GM23338 (cell line): ENCODE measurements around the gene ANXA3. TPM values are rescaled to one million over a fixed set of nuclear protein-coding genes. Genes with fewer than 3 reads are reported as not detected.

ENCODE experiments used
- ATAC-seq: fragments of 200-7000 bp; cut with Tn5 transposase; 3 replicates; pipeline ENCODE4 v1.9.1; 2020
- DNase-seq: peaks from one replicate; pipeline ENCODE4 v3.0.0-alpha.2; 2015; ENCODE audit warnings: low spot score
- H2AFZ ChIP-seq: fragments of 200-600 bp; sonication (generic); 2 replicates; pipeline ENCODE4 v1.8.0; 2016; ENCODE audit warnings: antibody characterized with exemption, mild to moderate bottlenecking, moderate library complexity
- H3F3A ChIP-seq: fragments of 200-600 bp; sonication (generic); replicated peaks from 2 replicates; pipeline ENCODE4 v1.8.0; 2017; ENCODE audit warnings: antibody characterized with exemption, mixed run types, low read depth
- H3K27ac ChIP-seq: fragments of 200-600 bp; sonication (generic); 2 replicates; pipeline ENCODE4 v1.6.1; 2016; ENCODE audit warnings: low read depth
- H3K27me3 ChIP-seq: fragments of 200-600 bp; sonication (generic); 2 replicates; pipeline ENCODE4 v1.8.0; 2016; ENCODE audit warnings: mild to moderate bottlenecking, mixed run types, moderate library complexity; ENCODE audit not compliant: insufficient read depth
- H3K36me3 ChIP-seq: fragments of 200-600 bp; sonication (generic); 2 replicates; pipeline ENCODE4 v1.8.0; 2016; ENCODE audit warnings: mild to moderate bottlenecking; ENCODE audit not compliant: insufficient read depth
- H3K4me1 ChIP-seq: fragments of 200-600 bp; sonication (generic); 2 replicates; pipeline ENCODE4 v1.8.0; 2016; ENCODE audit warnings: mild to moderate bottlenecking, moderate library complexity; ENCODE audit not compliant: insufficient read depth
- H3K4me2 ChIP-seq: fragments of 200-600 bp; sonication (generic); 2 replicates; pipeline ENCODE4 v1.7.1; 2017; ENCODE audit warnings: mixed run types
- H3K4me3 ChIP-seq: fragments of 200-600 bp; sonication (generic); 2 replicates; pipeline ENCODE4 v1.6.1; 2016; ENCODE audit warnings: mixed run types
- H3K79me2 ChIP-seq: fragments of 200-600 bp; sonication (generic); replicated peaks from 2 replicates; pipeline ENCODE4 v1.8.0; 2017; ENCODE audit warnings: mild to moderate bottlenecking; ENCODE audit not compliant: insufficient read depth
- H3K9me2 ChIP-seq: fragments of 200-600 bp; sonication (generic); 2 replicates; pipeline ENCODE4 v1.8.0; 2017; ENCODE audit not compliant: insufficient read depth
- H4K20me1 ChIP-seq: fragments of 200-600 bp; sonication (generic); replicated peaks from 2 replicates; pipeline ENCODE4 v1.8.0; 2017; ENCODE audit warnings: mild to moderate bottlenecking; ENCODE audit not compliant: insufficient read depth
- H3K27ac Mint-ChIP-seq: 2 replicates; pipeline ENCODE4 v1.8.0; 2020; ENCODE audit warnings: inconsistent platforms, mild to moderate bottlenecking, moderate library complexity, mixed read lengths
- H3K27me3 Mint-ChIP-seq: 3 replicates; pipeline ENCODE4 v1.8.0; 2022; ENCODE audit warnings: low read depth, mild to moderate bottlenecking, moderate library complexity, mixed read lengths, inconsistent platforms; ENCODE audit not compliant: insufficient read depth, poor library complexity
- H3K36me3 Mint-ChIP-seq: 3 replicates; pipeline ENCODE4 v1.8.0; 2021; ENCODE audit warnings: low read depth, mild to moderate bottlenecking, inconsistent platforms, moderate library complexity, mixed read lengths
- H3K4me1 Mint-ChIP-seq: 3 replicates; pipeline ENCODE4 v1.8.0; 2020; ENCODE audit warnings: mild to moderate bottlenecking, inconsistent platforms, mixed read lengths
- H3K4me3 Mint-ChIP-seq: 3 replicates; pipeline ENCODE4 v1.8.0; 2021; ENCODE audit warnings: moderate library complexity, mild to moderate bottlenecking, inconsistent platforms, mixed read lengths
- H3K9me3 Mint-ChIP-seq: 3 replicates; pipeline ENCODE4 v1.8.0; 2020; ENCODE audit warnings: moderate library complexity, mild to moderate bottlenecking, inconsistent platforms, mixed read lengths
- CREB1 ChIP-seq: fragments of 250-450 bp; sonication (Bioruptor Pico); IDR thresholded peaks from 2 replicates; pipeline ENCODE4 v1.5.0; 2020; ENCODE audit warnings: low read depth, mild to moderate bottlenecking, moderate library complexity
- EZH2 ChIP-seq: fragments of 200-600 bp; sonication (generic); IDR thresholded peaks from one replicate; pipeline ENCODE4 v1.8.0; 2017; ENCODE audit warnings: antibody characterized with exemption, mild to moderate bottlenecking, low read depth; ENCODE audit not compliant: unreplicated experiment
- EZH2phosphoT487 ChIP-seq: fragments of 200-600 bp; sonication (generic); IDR thresholded peaks from one replicate; pipeline ENCODE4 v1.8.1; 2018; ENCODE audit warnings: antibody characterized with exemption; ENCODE audit not compliant: unreplicated experiment
- JUNB ChIP-seq: IDR thresholded peaks from one replicate; pipeline ENCODE4 v1.6.1; 2016; ENCODE audit warnings: antibody characterized with exemption; ENCODE audit not compliant: unreplicated experiment
- NANOG ChIP-seq: IDR thresholded peaks from 2 replicates; pipeline ENCODE4 v1.6.1; 2016; ENCODE audit warnings: antibody characterized with exemption, borderline replicate concordance
- POLR2AphosphoS5 ChIP-seq: IDR thresholded peaks from 2 replicates; pipeline ENCODE4 v1.6.1; 2016; ENCODE audit warnings: antibody characterized with exemption, low read depth
- REST ChIP-seq: IDR thresholded peaks from one replicate; pipeline ENCODE4 v1.6.1; 2018; ENCODE audit warnings: antibody characterized with exemption; ENCODE audit not compliant: unreplicated experiment
- STAT1 ChIP-seq: IDR thresholded peaks from one replicate; pipeline ENCODE4 v1.6.1; 2016; ENCODE audit warnings: antibody characterized with exemption; ENCODE audit not compliant: unreplicated experiment
- ZNF114 ChIP-seq: fragments of 250-450 bp; sonication (Bioruptor Pico); IDR thresholded peaks from 2 replicates; pipeline ENCODE4 v1.5.0; 2020; ENCODE audit warnings: mild to moderate bottlenecking, moderate library complexity
- ZNF331 ChIP-seq: fragments of 250-450 bp; sonication (Bioruptor Pico); IDR thresholded peaks from 2 replicates; pipeline ENCODE4 v1.5.0; 2020; ENCODE audit warnings: low read depth, mild to moderate bottlenecking, moderate library complexity
- polyA plus RNA-seq: library from polyadenylated mRNA; unstranded; fragments of >200 nt; fragmentation: Nextera tagmentation; extraction: Ambion mirVana; gene quantifications from 2 replicates; pipeline ENCODE4 v1.2.1, GENCODE V29; 2016
- total RNA-seq: library from RNA; depleted of rRNA; stranded (reverse); fragments of >200 nt; shearing (Covaris generic); gene quantifications from 2 replicates; pipeline ENCODE4 v1.2.3, GENCODE V29; 2014
- TF ChIP-seq, protein P1 (sequence below): fragments of 250-450 bp; sonication (Bioruptor Pico); IDR thresholded peaks from 2 replicates; pipeline ENCODE4 v1.5.0; 2020; ENCODE audit warnings: mild to moderate bottlenecking, moderate library complexity
- TF ChIP-seq, protein P2 (sequence below), 2 experiments: fragments of 200-600 bp in 1 of 2; sonication (generic) in 1 of 2; conservative IDR thresholded peaks; 2 replicates each; pipeline versions ENCODE4 v1.5.1 to v1.6.1; 2016 to 2017; ENCODE audit warnings: antibody characterized with exemption in 2 of 2, low read depth in 2 of 2, mild to moderate bottlenecking in 2 of 2, moderate library complexity in 1 of 2
- TF ChIP-seq, protein P3 (sequence below): IDR thresholded peaks from 2 replicates; pipeline ENCODE4 v1.6.1; 2016; ENCODE audit warnings: antibody characterized with exemption

The ANXA3 gene
- total and polyA plus RNA-seq, 2 experiments from 2014 or later = 20.3 to 31.5 TPM

DNA sequence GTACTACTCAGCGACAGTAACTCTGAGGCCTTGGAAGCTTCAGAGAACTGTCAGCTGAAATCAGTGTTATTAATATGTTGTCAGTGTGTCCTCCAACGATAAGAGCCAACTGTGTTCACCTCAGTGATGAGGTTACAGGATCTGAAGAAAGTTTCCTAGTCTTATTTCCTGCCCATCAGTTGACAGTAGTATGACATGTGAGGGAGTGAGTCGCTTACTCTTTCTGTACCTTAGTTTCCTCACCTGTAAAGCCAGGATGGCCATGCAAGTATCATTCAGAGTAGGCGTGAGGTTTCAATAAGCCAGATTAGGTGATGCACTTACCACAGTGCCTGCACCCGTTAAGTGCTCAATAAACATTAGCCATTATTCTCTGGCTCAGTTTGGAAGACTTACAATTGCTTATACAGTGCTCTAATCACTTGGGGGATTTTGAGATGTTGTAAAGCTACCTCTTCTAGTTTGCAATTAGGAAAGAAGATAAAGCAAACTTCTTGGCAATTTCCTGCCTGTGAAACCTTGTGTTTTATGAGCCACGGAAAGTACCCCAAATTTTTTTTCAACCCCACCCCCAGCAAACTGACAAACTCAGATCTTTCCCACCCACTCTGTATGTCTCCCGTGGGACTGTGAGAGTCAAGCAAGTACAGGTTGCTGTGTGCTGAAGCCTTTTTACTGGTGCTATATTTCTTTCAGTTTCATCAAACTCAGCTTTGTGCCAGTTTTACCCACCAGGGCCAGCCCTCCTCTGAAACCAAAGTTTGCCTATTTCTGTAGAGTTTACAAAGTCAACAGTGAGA lies 62.2 kb downstream of the ANXA3 start:
- no peak overlapping the region for H3K4me3 Mint-ChIP-seq

More for the DNA sequence above, 62.2 kb downstream of the ANXA3 start:
- no peaks in the 10 kb centered on the region for H3K27me3 ChIP-seq
- no peak overlapping the region for H3K4me3 ChIP-seq
- Mint-ChIP-seq H3K27me3 (peaks cover 2% of the 10 kb centered on the region), H3K4me1 (no peaks in the 10 kb centered on the region), H3K9me3 (no peaks in the 10 kb centered on the region), H3K27ac (no peak overlapping the region), H3K36me3 (no peaks in the 10 kb centered on the region)
- TF ChIP-seq REST = no peak
- no peak for TF ChIP-seq ZNF114 (CRISPR knock-in tag)
- TF ChIP-seq, protein P1, sequence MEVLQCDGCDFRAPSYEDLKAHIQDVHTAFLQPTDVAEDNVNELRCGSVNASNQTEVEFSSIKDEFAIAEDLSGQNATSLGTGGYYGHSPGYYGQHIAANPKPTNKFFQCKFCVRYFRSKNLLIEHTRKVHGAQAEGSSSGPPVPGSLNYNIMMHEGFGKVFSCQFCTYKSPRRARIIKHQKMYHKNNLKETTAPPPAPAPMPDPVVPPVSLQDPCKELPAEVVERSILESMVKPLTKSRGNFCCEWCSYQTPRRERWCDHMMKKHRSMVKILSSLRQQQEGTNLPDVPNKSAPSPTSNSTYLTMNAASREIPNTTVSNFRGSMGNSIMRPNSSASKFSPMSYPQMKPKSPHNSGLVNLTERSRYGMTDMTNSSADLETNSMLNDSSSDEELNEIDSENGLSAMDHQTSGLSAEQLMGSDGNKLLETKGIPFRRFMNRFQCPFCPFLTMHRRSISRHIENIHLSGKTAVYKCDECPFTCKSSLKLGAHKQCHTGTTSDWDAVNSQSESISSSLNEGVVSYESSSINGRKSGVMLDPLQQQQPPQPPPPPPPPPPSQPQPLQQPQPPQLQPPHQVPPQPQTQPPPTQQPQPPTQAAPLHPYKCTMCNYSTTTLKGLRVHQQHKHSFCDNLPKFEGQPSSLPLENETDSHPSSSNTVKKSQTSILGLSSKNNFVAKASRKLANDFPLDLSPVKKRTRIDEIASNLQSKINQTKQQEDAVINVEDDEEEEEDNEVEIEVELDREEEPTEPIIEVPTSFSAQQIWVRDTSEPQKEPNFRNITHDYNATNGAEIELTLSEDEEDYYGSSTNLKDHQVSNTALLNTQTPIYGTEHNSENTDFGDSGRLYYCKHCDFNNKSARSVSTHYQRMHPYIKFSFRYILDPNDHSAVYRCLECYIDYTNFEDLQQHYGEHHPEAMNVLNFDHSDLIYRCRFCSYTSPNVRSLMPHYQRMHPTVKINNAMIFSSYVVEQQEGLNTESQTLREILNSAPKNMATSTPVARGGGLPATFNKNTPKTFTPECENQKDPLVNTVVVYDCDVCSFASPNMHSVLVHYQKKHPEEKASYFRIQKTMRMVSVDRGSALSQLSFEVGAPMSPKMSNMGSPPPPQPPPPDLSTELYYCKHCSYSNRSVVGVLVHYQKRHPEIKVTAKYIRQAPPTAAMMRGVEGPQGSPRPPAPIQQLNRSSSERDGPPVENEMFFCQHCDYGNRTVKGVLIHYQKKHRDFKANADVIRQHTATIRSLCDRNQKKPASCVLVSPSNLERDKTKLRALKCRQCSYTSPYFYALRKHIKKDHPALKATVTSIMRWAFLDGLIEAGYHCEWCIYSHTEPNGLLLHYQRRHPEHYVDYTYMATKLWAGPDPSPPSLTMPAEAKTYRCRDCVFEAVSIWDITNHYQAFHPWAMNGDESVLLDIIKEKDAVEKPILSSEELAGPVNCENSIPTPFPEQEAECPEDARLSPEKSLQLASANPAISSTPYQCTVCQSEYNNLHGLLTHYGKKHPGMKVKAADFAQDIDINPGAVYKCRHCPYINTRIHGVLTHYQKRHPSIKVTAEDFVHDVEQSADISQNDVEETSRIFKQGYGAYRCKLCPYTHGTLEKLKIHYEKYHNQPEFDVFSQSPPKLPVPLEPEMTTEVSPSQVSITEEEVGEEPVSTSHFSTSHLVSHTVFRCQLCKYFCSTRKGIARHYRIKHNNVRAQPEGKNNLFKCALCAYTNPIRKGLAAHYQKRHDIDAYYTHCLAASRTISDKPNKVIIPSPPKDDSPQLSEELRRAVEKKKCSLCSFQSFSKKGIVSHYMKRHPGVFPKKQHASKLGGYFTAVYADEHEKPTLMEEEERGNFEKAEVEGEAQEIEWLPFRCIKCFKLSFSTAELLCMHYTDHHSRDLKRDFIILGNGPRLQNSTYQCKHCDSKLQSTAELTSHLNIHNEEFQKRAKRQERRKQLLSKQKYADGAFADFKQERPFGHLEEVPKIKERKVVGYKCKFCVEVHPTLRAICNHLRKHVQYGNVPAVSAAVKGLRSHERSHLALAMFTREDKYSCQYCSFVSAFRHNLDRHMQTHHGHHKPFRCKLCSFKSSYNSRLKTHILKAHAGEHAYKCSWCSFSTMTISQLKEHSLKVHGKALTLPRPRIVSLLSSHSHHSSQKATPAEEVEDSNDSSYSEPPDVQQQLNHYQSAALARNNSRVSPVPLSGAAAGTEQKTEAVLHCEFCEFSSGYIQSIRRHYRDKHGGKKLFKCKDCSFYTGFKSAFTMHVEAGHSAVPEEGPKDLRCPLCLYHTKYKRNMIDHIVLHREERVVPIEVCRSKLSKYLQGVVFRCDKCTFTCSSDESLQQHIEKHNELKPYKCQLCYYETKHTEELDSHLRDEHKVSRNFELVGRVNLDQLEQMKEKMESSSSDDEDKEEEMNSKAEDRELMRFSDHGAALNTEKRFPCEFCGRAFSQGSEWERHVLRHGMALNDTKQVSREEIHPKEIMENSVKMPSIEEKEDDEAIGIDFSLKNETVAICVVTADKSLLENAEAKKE (CRISPR knock-in tag) = no peak
- TF ChIP-seq STAT1 = no peak
- TF ChIP-seq EZH2phosphoT487 = no peak
- no peak for TF ChIP-seq POLR2AphosphoS5
- no peak for TF ChIP-seq JUNB
- TF ChIP-seq, protein P2, sequence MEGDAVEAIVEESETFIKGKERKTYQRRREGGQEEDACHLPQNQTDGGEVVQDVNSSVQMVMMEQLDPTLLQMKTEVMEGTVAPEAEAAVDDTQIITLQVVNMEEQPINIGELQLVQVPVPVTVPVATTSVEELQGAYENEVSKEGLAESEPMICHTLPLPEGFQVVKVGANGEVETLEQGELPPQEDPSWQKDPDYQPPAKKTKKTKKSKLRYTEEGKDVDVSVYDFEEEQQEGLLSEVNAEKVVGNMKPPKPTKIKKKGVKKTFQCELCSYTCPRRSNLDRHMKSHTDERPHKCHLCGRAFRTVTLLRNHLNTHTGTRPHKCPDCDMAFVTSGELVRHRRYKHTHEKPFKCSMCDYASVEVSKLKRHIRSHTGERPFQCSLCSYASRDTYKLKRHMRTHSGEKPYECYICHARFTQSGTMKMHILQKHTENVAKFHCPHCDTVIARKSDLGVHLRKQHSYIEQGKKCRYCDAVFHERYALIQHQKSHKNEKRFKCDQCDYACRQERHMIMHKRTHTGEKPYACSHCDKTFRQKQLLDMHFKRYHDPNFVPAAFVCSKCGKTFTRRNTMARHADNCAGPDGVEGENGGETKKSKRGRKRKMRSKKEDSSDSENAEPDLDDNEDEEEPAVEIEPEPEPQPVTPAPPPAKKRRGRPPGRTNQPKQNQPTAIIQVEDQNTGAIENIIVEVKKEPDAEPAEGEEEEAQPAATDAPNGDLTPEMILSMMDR (conservative IDR thresholded peaks at IDR 0.05; ENCODE audit: low read depth in 2 of 2) = no peak
- TF ChIP-seq CREB1 (CRISPR knock-in tag) = no peak
- TF ChIP-seq ZNF331 (CRISPR knock-in tag) = no peak
- TF ChIP-seq NANOG = no peak
- TF ChIP-seq EZH2 = no peak
- TF ChIP-seq, protein P3, sequence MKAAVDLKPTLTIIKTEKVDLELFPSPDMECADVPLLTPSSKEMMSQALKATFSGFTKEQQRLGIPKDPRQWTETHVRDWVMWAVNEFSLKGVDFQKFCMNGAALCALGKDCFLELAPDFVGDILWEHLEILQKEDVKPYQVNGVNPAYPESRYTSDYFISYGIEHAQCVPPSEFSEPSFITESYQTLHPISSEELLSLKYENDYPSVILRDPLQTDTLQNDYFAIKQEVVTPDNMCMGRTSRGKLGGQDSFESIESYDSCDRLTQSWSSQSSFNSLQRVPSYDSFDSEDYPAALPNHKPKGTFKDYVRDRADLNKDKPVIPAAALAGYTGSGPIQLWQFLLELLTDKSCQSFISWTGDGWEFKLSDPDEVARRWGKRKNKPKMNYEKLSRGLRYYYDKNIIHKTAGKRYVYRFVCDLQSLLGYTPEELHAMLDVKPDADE = no peak
- no peak overlapping the region for H2AFZ ChIP-seq
- no peaks in the 10 kb centered on the region for H4K20me1 ChIP-seq
- no peak for DNase-seq
- no peaks in the 10 kb centered on the region; the same call in 1 of the 2 replicates for H3K36me3 ChIP-seq
- H3K4me1 ChIP-seq = no peaks in the 10 kb centered on the region
- H3K4me2 ChIP-seq = no peak overlapping the region
- ATAC-seq = no peak
- no peaks in the 10 kb centered on the region for H3K79me2 ChIP-seq
- H3K27ac ChIP-seq = no peak overlapping the region
- H3F3A ChIP-seq = no peaks in the 10 kb centered on the region
- no peaks in the 10 kb centered on the region for H3K9me2 ChIP-seq
